Hepatocyte (in vitro differentiated cells): ENCODE measurements around the gene SLC25A2. TPM values are rescaled to one million over a fixed set of nuclear protein-coding genes. Genes with fewer than 3 reads are reported as not detected.
"Not testable (repeated sequence)": the region's sequence is repeated elsewhere in the genome, so short reads cannot be mapped to it uniquely, and the experiment has no call there.

Experiments
- DNase-seq: peaks from one replicate; pipeline ENCODE4 v3.0.0-alpha.2; 2016; ENCODE audit warnings: low spot score
- H2AFZ ChIP-seq: fragments of 200-600 bp; sonication (generic); 2 replicates; pipeline ENCODE4 v1.6.0; 2016; ENCODE audit warnings: antibody characterized with exemption, mild to moderate bottlenecking
- H3K27ac ChIP-seq: fragments of 200-600 bp; sonication (generic); 2 replicates; pipeline ENCODE4 v1.5.1; 2016; ENCODE audit warnings: mild to moderate bottlenecking
- H3K27me3 ChIP-seq: fragments of 200-600 bp; sonication (generic); 2 replicates; pipeline ENCODE4 v1.6.1; 2016
- H3K36me3 ChIP-seq: fragments of 200-600 bp; sonication (generic); replicated peaks from 2 replicates; pipeline ENCODE4 v1.5.1; 2016; ENCODE audit warnings: low read depth; ENCODE audit not compliant: insufficient read depth
- H3K4me1 ChIP-seq: fragments of 200-600 bp; sonication (generic); 2 replicates; pipeline ENCODE4 v1.5.1; 2016; ENCODE audit warnings: mild to moderate bottlenecking, moderate library complexity; ENCODE audit not compliant: insufficient read depth
- H3K4me2 ChIP-seq: fragments of 200-600 bp; sonication (generic); 2 replicates; pipeline ENCODE4 v1.6.0; 2016
- H3K4me3 ChIP-seq: fragments of 200-600 bp; sonication (generic); 2 replicates; pipeline ENCODE4 v1.5.1; 2016; ENCODE audit warnings: mild to moderate bottlenecking
- H3K79me2 ChIP-seq: fragments of 200-600 bp; sonication (generic); 2 replicates; pipeline ENCODE4 v1.6.0; 2017; ENCODE audit warnings: mild to moderate bottlenecking
- H3K9me2 ChIP-seq: fragments of 200-600 bp; sonication (generic); replicated peaks from 2 replicates; pipeline ENCODE4 v1.6.0; 2017; ENCODE audit warnings: mild to moderate bottlenecking; ENCODE audit not compliant: insufficient read depth
- H3K9me3 ChIP-seq: fragments of 200-600 bp; sonication (generic); 2 replicates; pipeline ENCODE4 v1.5.1; 2016; ENCODE audit warnings: low read depth, mild to moderate bottlenecking
- H4K20me1 ChIP-seq: fragments of 200-600 bp; sonication (generic); 2 replicates; pipeline ENCODE4 v1.6.0; 2016; ENCODE audit warnings: mild to moderate bottlenecking; ENCODE audit not compliant: insufficient read depth, poor library complexity, severe bottlenecking
- CTCF ChIP-seq: fragments of 200-600 bp; sonication (generic); IDR thresholded peaks from 2 replicates; pipeline ENCODE4 v1.5.1; 2016; ENCODE audit warnings: antibody characterized with exemption, mild to moderate bottlenecking; ENCODE audit not compliant: poor library complexity
- EZH2 ChIP-seq: fragments of 200-600 bp; sonication (generic); IDR thresholded peaks from 2 replicates; pipeline ENCODE4 v1.6.1; 2016; ENCODE audit warnings: antibody characterized with exemption, mild to moderate bottlenecking, borderline replicate concordance
- EZH2phosphoT487 ChIP-seq: fragments of 200-600 bp; sonication (generic); IDR thresholded peaks from one replicate; pipeline ENCODE4 v1.6.1; 2018; ENCODE audit warnings: antibody characterized with exemption, mild to moderate bottlenecking, low read depth, moderate library complexity; ENCODE audit not compliant: unreplicated experiment, severe bottlenecking
- WGBS: methylation state at CpG from one replicate; pipeline ENCODE4 v1.1.6; 2016; ENCODE audit warnings: low lambda C conversion rate; ENCODE audit errors: missing lambda C conversion rate; 5-methylcytosine and 5-hydroxymethylcytosine counted together
- polyA plus RNA-seq: library from polyadenylated mRNA; unstranded; fragments of >200 nt; fragmentation: Nextera tagmentation; extraction: Ambion mirVana; gene quantifications from 2 replicates; pipeline ENCODE4 v1.2.1, GENCODE V29; 2016
- total RNA-seq: library from RNA; depleted of rRNA; stranded (reverse); fragments of >200 nt; gene quantifications from 2 replicates; pipeline ENCODE4 v1.2.3, GENCODE V29; 2014

SLC25A2 gene
- total and polyA plus RNA-seq, 2 experiments from 2014 or later: 0.50 TPM; not detected in 1

- Histone ChIP-seq H3K4me3 (peak overlapping the region; percentile 56), H3K79me2 (peaks cover 49% of the 10 kb centered on the region), H3K27ac (no peak overlapping the region), H2AFZ (no peak overlapping the region), H3K9me2 (no peaks in the 10 kb centered on the region), H3K9me3 (peaks cover 63% of the 10 kb centered on the region), H3K27me3 (no peaks in the 10 kb centered on the region), H3K4me2 (peak overlapping the region; percentile 71), H3K36me3 (peaks cover 20% of the 10 kb centered on the region), H4K20me1 (no peaks in the 10 kb centered on the region), H3K4me1 (no peaks in the 10 kb centered on the region)
- no peak for TF ChIP-seq CTCF
- no peak for TF ChIP-seq EZH2
- no peak for TF ChIP-seq EZH2phosphoT487
- DNase-seq: no peak
- 100% methylated on average over 6 of the region's 6 CpGs for WGBS
Measured at GRCh38 chr5:141319202-141319601, 15.4 kb upstream of the SLC25A2 start.

GRCh38 chr5:141316963-141317362, 13.1 kb upstream of the SLC25A2 start:
- peaks cover 80% of the 10 kb centered on the region for H3K9me3 ChIP-seq
- WGBS: 96% methylated on average over 4 of the region's 4 CpGs

GRCh38 chr5:141313711-141314110, 9.9 kb upstream of the SLC25A2 start:
- Histone ChIP-seq H2AFZ (no peak overlapping the region), H3K4me2 (no peak overlapping the region), H3K9me3 (peaks cover 79% of the 10 kb centered on the region), H3K27me3 (no peaks in the 10 kb centered on the region), H3K4me3 (no peak overlapping the region), H3K9me2 (no peaks in the 10 kb centered on the region), H3K36me3 (peaks cover 14% of the 10 kb centered on the region), H4K20me1 (no peaks in the 10 kb centered on the region), H3K4me1 (no peaks in the 10 kb centered on the region), H3K79me2 (peaks cover 54% of the 10 kb centered on the region), H3K27ac (no peak overlapping the region)
- TF ChIP-seq CTCF: no peak
- TF ChIP-seq EZH2: no peak
- TF ChIP-seq EZH2phosphoT487: no peak
- DNase-seq: no peak

More at GRCh38 chr5:141316963-141317362, 13.1 kb upstream of the SLC25A2 start:
- not testable (repeated sequence) for H3K9me2 ChIP-seq, H4K20me1 ChIP-seq, H3K27ac ChIP-seq, H3K4me1 ChIP-seq, DNase-seq, H3K4me2 ChIP-seq, H2AFZ ChIP-seq, H3K4me3 ChIP-seq, H3K27me3 ChIP-seq
- H3K36me3 ChIP-seq: peaks cover 20% of the 10 kb centered on the region
- H3K79me2 ChIP-seq: peaks cover 59% of the 10 kb centered on the region

- no peak overlapping the region for H3K4me3 ChIP-seq
- peaks cover 2% of the 10 kb centered on the region for H3K36me3 ChIP-seq
- H3K9me2 ChIP-seq: no peaks in the 10 kb centered on the region
- no peaks in the 10 kb centered on the region for H3K4me1 ChIP-seq
- H2AFZ ChIP-seq: no peak overlapping the region
- H3K79me2 ChIP-seq: peaks cover 8% of the 10 kb centered on the region
- H4K20me1 ChIP-seq: no peaks in the 10 kb centered on the region
- H3K9me3 ChIP-seq: peaks cover 51% of the 10 kb centered on the region
- no peak overlapping the region for H3K4me2 ChIP-seq
- H3K27ac ChIP-seq: no peak overlapping the region
- H3K27me3 ChIP-seq: no peaks in the 10 kb centered on the region
- TF ChIP-seq EZH2phosphoT487 (no peak), CTCF (no peak), EZH2 (no peak)
- 100% methylated on average over 1 of the region's 1 CpG for WGBS
- DNase-seq: no peak
Measured at GRCh38 chr5:141306630-141307029, 2.8 kb upstream of the SLC25A2 start.
